ENCODE results near the gene ZIC4.
A peak's percentile ranks its signal among the peaks of the same experiment; 100 is the strongest.

The ZIC4 gene

GRCh38 chr3:147393943-147394883, 12.1 kb downstream of the ZIC4 start:
- DNase-seq (ENCODE audit: low read depth) = peak; percentile 19
- H3K4me3 ChIP-seq (ENCODE audit: low read depth, low read length) = no peak overlapping the region
- TF ChIP-seq CTCF (IDR thresholded peaks at IDR 0.05; ENCODE audit: control insufficient read depth, extremely low read depth, insufficient read depth) = no peak

- no peak for TF ChIP-seq CTCF (IDR thresholded peaks at IDR 0.05; ENCODE audit: control insufficient read depth, extremely low read depth, insufficient read depth)
- H3K4me3 ChIP-seq (ENCODE audit: low read depth, low read length) = no peak overlapping the region
- DNase-seq (ENCODE audit: low read depth) = no peak
These were observed 12.9 kb downstream of the ZIC4 start for GRCh38 chr3:147393261-147393942.

- no peak overlapping the region for H3K4me3 ChIP-seq (ENCODE audit: low read depth, low read length)
- no peak for DNase-seq (ENCODE audit: low read depth)
- no peak for TF ChIP-seq CTCF (IDR thresholded peaks at IDR 0.05; ENCODE audit: control insufficient read depth, extremely low read depth, insufficient read depth)
These were observed 13.8 kb downstream of the ZIC4 start for GRCh38 chr3:147392625-147392946.

- H3K4me3 ChIP-seq (ENCODE audit: low read depth, low read length) = no peak overlapping the region
- TF ChIP-seq CTCF (IDR thresholded peaks at IDR 0.05; ENCODE audit: control insufficient read depth, extremely low read depth, insufficient read depth) = no peak
- no peak for DNase-seq (ENCODE audit: low read depth)
These were observed 14.3 kb downstream of the ZIC4 start for GRCh38 chr3:147391781-147392624.

- no peak overlapping the region for H3K4me3 ChIP-seq (ENCODE audit: low read depth, low read length)
- DNase-seq (ENCODE audit: low read depth) = no peak
- TF ChIP-seq CTCF (IDR thresholded peaks at IDR 0.05; ENCODE audit: control insufficient read depth, extremely low read depth, insufficient read depth) = no peak
These were observed 15.5 kb downstream of the ZIC4 start for GRCh38 chr3:147390589-147391569.

- no peak for TF ChIP-seq CTCF (IDR thresholded peaks at IDR 0.05; ENCODE audit: control insufficient read depth, extremely low read depth, insufficient read depth)
These were observed 16.6 kb downstream of the ZIC4 start for GRCh38 chr3:147389717-147390116.

More at GRCh38 chr3:147389717-147390116, 16.6 kb downstream of the ZIC4 start:
- DNase-seq (ENCODE audit: low read depth) = no peak
- H3K4me3 ChIP-seq (ENCODE audit: low read depth, low read length) = no peak overlapping the region
